ENCODE results near the gene LYRM7. TPM values are rescaled to one million over a fixed set of nuclear protein-coding genes. Genes with fewer than 3 reads are reported as not detected.

LYRM7 gene
- total and polyA plus RNA-seq, 10 of the 15 experiments (the other 5 are each of a cell fraction or from before 2014, with no cell fraction given), result 9.2 to 68.8 (median 20.2) TPM

- H3K9me3 ChIP-seq (replicated peaks; ENCODE audit: control insufficient read depth, insufficient read depth, low read length), result no peaks in the 10 kb centered on the region
- ChIA-PET RAD21 (ENCODE audit: unreplicated experiment) (interaction anchor here (0.8 to 1.4 kb wide), 6 partner anchors 38 to 93 kb away, joined by 3 to 8 read pairs (median 5); partner anchors contain the start of gene CDC42SE2), CTCF (interaction anchor here (1.0 to 1.4 kb wide), 2 partner anchors 17 to 93 kb away, joined by 3 read pairs; no protein-coding TSS in a partner anchor), SMC1A (ENCODE audit: uncharacterized antibody, unreplicated experiment) (interaction anchor here (0.7 to 1.9 kb wide), 13 partner anchors 8 to 243 kb away, joined by 3 to 9 read pairs (median 3); no protein-coding TSS in a partner anchor), POLR2A (interaction anchor here (0.9 to 1.8 kb wide), 6 partner anchors 38 to 211 kb away, joined by 3 to 6 read pairs (median 3); no protein-coding TSS in a partner anchor)
- H3K4me2 ChIP-seq (ENCODE audit: control insufficient read depth, insufficient read depth), result peak overlapping the region; percentile 86
- intact Hi-C loops (cut with micrococcal nuclease; ENCODE audit: unreplicated experiment) (loop anchor here (5.0 kb wide), 1 partner anchor 466 kb away; the partner anchor contains the start of gene RAPGEF6), in situ Hi-C loops (cut with MboI) (no loop called here)
- no peaks in the 10 kb centered on the region for H4K20me1 ChIP-seq (ENCODE audit: control insufficient read depth, insufficient read depth)
- TSS peak; percentile 72 for BruUV-seq (replicated peaks)
- H3K79me2 ChIP-seq (ENCODE audit: control insufficient read depth, insufficient read depth, low read length), result peaks cover 26% of the 10 kb centered on the region
- peak overlapping the region; percentile 50 for H2AFZ ChIP-seq (ENCODE audit: control insufficient read depth, low read depth, low read length)
- no peaks in the 10 kb centered on the region for H3K27me3 ChIP-seq (replicated peaks in 1 of 2; ENCODE audit: control insufficient read depth in 2 of 2, insufficient read depth in 2 of 2, low read length in 1 of 2)
- 0% methylated on average over 11 of the region's 11 CpGs for WGBS (ENCODE audit: insufficient coverage, insufficient replicate concordance, low lambda C conversion rate, missing lambda C conversion rate)
- ATAC-seq (peak; percentile 25), FAIRE-seq (no peak), DNase-seq (ENCODE audit: low read depth, low spot score) (no peak)
- peak overlapping the region; percentile 86 for H3K4me3 ChIP-seq
- TF ChIP-seq NFYB (IDR thresholded peaks at IDR 0.05; ENCODE audit: insufficient read depth, low read depth, low read length), result peak; percentile 60; the same call in 1 of the 2 replicates
- TF ChIP-seq NKRF (conservative IDR thresholded peaks at IDR 0.05), result 0 out of 2 replicates have a peak, but pooled peaks have one; percentile 8
- TF ChIP-seq CEBPB (IDR thresholded peaks at IDR 0.05; ENCODE audit: borderline replicate concordance in 1 of 2, low read depth in 2 of 2, low read length in 2 of 2), result no peak
- 0 out of 2 replicates have a peak, but pooled peaks have one; percentile 34 for TF ChIP-seq RB1 (IDR thresholded peaks at IDR 0.05; ENCODE audit: borderline replicate concordance)
- peak; percentile 38; the same call in 1 of the 2 replicates for TF ChIP-seq CREB1 (IDR thresholded peaks at IDR 0.05; ENCODE audit: low read depth)
- no peak for TF ChIP-seq ZZZ3 (IDR thresholded peaks at IDR 0.05; ENCODE audit: control insufficient read depth, insufficient read length, low read depth)
- peak overlapping the region; percentile 63 for H3K9ac ChIP-seq (ENCODE audit: control insufficient read depth, insufficient read depth, low read length)
- H3K36me3 ChIP-seq (ENCODE audit: control insufficient read depth in 2 of 2, insufficient read depth in 2 of 2, low read length in 1 of 2), result no peaks in the 10 kb centered on the region
- H3K4me1 ChIP-seq (ENCODE audit: control insufficient read depth, insufficient read depth, low read length), result peaks cover 3% of the 10 kb centered on the region
- H3K27ac ChIP-seq (ENCODE audit: control insufficient read depth, insufficient read depth), result peak overlapping the region; percentile 43
These were observed 599 bp downstream of the LYRM7 start for GRCh38 chr5:131171276-131171810.
